ENCODE data around the gene NELFCD.
"Not testable (repeated sequence)": the region's sequence is repeated elsewhere in the genome, so short reads cannot be mapped to it uniquely, and the experiment has no call there.

NELFCD gene

DNA sequence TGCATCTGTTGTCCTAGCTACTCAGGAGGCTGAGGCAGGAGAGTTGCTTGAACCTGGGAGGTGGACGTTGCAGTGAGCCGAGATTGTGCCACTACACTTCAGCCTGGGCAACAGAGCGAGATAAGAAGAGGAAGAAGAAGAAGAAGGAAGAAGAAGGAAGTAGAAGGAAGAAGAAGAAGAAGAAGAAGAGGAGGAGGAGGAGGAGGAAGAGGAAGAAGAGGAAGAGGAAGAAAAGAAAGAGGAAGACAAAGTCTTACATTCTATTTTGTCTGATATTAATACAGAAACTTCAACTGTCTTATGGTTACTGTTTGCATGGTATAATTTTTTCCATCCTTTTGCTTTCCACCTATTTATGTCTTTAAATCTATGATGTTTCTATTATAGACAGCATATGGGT is 7.2 kb upstream of the NELFCD start:
- no peak for DNase-seq (ENCODE audit: low spot score)

GRCh38 chr20:58975353-58975752 is 5.7 kb upstream of the NELFCD start:
- no peak for DNase-seq (ENCODE audit: low spot score)

DNA sequence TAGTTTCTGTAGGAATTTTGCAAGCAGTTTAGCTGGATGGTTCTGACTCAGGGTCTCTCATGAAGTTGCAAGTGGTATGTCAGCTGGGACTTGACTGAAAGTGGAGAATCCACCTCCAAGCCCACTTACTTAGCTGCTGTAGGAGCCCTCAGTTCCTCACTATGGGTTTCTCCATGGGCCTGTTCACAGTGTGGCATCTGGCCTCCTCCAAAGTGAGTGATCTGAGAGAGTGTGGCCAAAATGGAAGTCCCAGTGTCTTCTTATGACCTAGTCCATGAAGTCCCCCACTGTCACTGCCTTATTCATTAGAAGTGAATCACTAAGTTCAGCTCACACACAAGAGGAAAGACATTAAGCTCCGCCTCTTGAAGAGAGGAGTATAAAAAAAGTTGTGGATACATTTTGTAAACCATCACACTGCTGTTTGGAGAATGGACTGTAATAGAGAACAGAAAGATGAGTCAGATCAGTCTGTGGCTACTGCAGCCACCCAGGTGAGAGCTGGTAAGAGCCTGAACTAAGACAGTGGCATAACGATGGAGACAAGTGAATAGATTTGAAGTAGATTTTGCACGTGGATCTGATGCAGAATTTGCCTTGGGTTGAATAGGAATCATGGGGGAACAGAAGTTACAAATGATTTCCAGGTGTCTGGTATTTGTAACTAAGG is 4.9 kb upstream of the NELFCD start:
- no peak for DNase-seq (ENCODE audit: low spot score)

DNA sequence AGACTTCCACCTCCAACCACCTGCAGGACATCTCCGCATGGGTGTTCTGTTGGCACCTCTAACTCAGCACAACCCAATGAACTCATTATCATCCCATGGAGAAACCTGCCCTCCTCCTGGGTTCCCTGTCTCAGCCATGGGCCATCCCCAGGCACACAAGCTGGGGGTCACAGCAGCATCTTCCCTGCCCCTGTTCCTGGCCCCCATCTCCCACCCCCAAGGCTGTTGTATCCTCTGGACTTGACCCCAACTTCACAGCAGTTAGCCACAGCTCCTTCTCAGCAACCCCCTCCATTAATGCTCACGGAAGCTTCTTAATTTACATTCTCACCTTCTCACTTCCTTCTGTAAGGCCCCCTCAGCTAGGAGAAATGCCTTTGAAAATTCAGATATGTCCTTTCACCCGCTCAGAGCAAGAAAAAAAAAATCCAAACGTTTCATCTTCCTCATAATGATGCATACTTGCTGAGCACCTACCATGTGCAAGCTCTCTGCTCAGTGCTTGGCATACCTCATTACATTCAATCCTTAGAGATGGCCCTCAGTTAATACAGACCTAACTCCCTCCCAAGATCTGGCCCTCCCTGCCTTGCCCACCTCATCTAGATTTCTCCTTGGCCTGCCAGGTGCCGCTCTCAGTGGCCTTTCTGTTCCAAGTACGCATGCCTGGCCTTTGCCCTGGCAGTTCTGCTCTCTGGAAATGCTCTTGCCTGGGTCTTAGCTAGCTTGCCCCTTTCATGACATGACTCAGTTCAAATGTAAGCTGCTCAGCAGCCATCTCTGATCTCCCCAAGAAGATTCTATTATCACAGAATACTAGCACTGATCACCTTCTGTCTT is 2.5 kb upstream of the NELFCD start:
- DNase-seq (ENCODE audit: low spot score) = no peak

DNA sequence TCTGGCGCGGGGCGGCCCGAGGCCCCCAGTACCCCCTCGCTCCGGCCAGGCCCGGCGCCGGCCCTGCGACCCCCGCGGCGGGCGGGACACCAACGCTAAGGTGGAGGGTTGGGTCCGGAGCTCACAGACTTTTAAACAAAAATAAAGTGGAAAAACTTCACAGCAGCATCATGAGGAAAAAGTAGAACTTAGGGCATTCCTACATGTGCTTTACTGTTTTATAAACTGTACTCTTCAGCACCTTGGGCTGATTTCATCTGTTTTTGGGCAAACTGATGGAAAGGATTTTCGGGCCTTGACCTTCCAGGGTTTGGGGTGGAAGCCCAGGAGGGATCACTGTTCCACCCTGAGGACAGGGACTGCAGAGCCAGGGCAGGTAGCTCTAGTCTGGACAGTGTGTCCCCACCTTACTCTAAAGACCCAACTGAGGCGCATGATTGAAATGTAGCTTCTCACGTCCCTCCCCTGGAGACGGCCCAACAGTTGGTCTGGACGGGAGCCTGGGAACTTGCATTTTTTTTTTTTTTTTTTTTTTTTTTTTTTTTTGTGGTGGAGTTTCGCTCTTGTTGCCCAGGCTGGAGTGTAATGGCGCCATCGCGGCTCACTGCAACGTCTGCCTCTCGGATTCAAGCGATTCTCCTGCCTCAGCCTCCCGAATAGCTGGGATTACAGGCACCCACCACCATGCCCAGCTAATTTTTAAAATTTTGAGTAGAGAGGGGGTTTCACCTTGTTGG is 740 bp downstream of the NELFCD start:
- DNase-seq (ENCODE audit: low spot score) = no peak

- no peak for DNase-seq (ENCODE audit: low spot score)
These were observed 1.5 kb downstream of the NELFCD start for GRCh38 chr20:58982406-58983114.

DNA sequence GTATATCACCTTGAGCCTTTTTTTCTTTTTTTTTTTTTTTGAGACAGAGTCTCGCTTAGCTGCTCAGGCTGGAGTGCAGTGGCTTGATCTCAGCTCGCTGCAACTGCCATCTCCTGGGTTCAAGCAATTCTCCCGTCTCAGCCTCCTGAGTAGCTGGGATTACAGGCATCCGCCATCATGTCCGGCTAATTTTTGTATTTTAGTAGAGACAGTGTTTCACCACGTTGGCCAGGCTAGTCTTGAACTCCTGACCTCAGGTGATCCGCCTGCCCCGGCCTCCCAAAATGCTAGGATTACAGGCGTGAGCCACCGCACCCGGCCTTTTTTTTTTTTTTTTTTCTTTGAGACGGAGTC is 2.0 kb downstream of the NELFCD start:
- not testable (repeated sequence) for DNase-seq (ENCODE audit: low spot score)

DNA sequence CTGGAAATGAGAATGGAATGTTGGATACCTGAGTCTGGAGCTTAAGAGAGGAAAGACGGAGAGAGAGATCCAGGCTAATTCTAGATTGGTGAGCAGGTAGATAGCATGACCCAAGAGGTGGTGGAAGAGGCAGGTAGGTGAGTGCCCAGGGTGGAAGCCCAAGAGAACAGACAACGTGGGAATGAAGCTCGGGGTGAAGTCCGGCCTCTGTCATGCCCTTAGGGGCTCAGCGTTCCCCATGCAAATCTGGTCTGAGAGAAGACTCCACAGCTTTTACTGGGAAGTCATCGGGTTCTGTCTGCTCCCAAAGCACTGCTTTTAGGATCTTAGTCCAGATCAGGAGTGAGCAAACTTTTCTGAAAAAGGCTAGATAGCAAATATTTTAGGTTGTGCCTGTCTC is 3.6 kb downstream of the NELFCD start:
- DNase-seq (ENCODE audit: low spot score) = no peak

DNA sequence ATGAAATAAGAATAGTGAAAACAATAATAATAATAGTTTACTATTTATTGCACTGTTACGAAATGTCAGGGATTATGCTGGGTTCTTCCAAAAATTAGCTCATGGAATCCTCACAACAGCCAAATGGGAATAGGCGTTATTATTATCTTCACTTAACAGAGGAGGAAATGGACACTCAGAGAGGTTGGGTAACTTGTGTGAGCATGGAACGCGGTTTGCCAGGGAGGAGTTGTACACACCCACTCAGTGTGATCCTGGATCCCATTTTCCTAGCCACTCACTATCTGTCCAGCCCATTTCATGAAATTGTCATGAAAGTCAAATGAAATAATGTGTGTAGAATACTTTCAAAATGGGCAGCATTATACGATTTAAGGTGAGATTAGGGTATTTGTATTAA is 4.6 kb downstream of the NELFCD start:
- DNase-seq (ENCODE audit: low spot score) = no peak

DNA sequence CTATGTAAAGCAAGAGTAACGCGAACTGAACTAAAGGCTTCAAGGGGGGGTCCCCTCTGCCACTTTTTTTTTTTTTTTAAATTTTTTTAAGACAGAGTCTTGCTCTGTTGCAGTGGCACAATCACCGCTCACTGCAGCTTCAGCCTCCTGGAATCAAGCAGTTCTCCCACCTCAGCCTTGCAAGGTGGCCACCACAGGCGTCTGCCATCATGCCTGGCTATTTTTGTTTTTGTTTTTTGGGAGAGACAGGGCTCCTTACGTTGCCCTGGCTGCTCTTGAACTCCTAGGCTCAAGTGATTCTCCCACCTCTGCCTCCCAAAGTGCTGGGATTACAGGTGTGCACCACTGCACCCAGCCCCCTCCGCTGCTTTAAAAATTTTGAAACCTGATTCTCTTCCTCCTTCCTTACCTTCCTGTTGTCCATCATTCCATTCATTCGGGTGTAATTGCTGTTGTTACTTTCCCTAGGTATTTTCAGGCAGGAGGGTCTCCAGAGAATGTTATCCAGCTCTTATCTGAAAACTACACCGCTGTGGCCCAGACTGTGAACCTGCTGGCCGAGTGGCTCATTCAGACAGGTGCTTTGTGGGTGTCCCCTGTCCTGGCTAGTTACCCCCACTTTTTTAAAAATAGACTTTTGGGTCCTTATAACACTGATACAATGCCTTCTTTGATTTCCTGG is 5.4 kb downstream of the NELFCD start:
- DNase-seq (ENCODE audit: low spot score) = no peak

- DNase-seq (ENCODE audit: low spot score) = no peak
These were observed 6.0 kb downstream of the NELFCD start for GRCh38 chr20:58986968-58987517.

GRCh38 chr20:58987790-58988564 is 6.9 kb downstream of the NELFCD start:
- DNase-seq (ENCODE audit: low spot score) = no peak

DNA sequence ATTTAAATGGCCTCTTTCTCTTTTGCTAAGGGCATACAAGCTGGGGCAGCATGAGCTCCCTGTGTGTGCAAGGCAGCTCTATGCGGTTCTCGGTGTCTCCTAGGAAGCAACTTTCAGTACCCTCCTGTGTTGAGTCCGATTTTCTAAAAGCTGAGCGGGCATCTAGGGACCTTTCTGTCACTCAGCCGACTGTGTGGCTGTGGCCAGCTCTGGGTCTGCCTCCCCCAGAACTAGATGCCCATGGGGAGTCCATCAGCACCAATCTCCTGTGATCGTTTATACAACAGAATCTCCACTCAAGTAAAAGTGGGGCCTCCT is 7.5 kb downstream of the NELFCD start:
- no peak for DNase-seq (ENCODE audit: low spot score)

GRCh38 chr20:58989196-58989595 is 8.1 kb downstream of the NELFCD start:
- DNase-seq (ENCODE audit: low spot score) = no peak

DNA sequence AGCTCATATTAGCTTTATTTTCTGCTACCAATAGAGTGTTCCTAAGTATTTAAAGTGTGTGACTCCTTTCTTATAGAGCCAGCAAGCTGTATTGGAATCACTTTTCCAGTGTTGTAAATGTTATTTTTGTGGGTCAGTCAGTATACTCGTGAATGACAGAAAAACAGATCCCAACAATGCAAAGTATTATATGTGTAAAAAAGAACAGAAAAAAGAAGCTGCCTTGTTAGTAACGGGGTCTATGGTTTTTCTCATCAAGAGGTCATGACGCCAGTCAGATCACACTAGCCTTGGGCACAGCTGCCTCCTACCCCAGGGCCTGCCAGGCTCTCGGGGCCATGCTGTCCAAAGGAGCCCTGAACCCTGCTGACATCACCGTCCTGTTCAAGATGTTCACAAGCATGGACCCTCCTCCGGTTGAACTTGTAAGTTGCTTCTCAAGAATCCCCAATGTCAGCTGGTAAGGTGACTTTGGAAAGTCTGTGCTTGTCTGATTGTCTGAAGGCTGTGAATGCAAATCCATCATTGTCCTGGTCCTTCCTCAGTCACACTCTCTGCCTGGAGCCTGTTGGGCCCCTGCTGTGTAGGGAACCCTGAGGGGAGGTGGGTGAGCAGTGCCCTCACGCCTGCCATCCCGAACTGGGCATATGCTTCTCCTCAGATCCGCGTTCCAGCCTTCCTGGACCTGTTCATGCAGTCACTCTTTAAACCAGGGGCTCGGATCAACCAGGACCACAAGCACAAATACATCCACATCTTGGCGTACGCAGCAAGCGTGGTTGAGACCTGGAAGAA is 9.8 kb downstream of the NELFCD start:
- no peak for DNase-seq (ENCODE audit: low spot score)

DNA sequence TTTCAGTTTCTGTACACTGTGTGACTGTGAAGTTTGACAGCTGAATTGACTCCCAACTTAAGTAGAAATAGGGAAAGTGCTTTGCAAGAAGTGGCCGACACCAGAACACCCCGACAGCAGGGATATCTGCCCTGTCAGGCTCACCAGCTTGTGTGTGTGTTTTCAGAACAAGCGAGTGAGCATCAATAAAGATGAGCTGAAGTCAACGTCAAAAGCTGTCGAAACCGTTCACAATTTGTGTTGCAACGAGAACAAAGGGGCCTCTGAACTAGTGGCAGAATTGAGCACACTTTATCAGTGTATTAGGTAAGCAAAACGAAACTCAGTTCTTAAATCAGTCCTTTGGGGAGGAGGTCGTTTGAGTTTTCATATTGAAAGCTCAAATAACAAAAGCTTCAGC is 10.7 kb downstream of the NELFCD start:
- DNase-seq (ENCODE audit: low spot score) = no peak

- DNase-seq (ENCODE audit: low spot score) = no peak
These were observed 11.9 kb downstream of the NELFCD start for GRCh38 chr20:58992911-58993310.

GRCh38 chr20:58993332-58994248 is 12.5 kb downstream of the NELFCD start:
- DNase-seq (ENCODE audit: low spot score) = no peak

Measured in putamen (tissue), 1 donor.